Measurements from ENCODE around the gene CADM1. TPM values are rescaled to one million over a fixed set of nuclear protein-coding genes. Genes with fewer than 3 reads are reported as not detected.

CADM1 gene
- total and polyA plus RNA-seq, 10 of the 15 experiments (the other 5 are each of a cell fraction or from before 2014, with no cell fraction given), result 0.03 to 0.48 (median 0.15) TPM; not detected in 3

DNA sequence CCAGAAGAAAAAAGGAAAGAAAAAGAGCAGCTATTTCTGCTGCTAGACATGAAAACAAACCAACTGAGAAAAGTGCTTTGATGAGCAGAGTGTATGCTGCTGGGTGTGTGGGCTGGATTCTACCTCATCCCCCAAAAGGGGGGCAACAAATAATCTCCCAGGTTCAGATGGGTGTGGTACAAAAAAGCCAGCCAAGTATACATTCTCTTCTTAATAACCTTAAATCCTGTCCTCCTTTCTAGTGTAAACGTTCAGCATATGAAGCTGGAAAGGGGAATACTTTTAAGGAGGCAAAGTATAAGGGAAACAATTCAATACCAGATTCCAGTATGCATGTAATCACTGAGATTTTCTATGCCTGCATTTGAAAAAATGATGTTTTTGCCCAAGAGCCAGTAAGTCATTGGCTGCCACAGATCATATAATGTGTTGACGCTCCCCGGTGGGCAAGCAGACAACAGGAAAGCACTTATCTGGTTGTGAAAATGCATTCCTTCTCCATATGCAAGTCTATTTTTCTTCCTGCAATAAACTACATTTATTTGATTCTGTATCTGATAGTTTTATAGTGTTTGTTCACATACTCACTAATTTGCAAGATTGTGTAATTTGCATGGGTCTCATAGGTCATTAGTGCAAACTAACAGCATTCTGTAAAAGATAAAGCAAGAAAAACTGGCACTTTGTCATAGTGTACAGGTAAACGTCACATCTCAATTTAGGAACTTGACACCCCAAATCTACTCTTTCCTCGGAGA, 201.1 kb downstream of the CADM1 start:
- in situ Hi-C loops (cut with MboI), result no loop called here
- POLR2A ChIA-PET, result no interaction called here

More for the DNA sequence above, 201.1 kb downstream of the CADM1 start:
- H3K27ac ChIP-seq (ENCODE audit: control insufficient read depth, insufficient read depth), result no peak overlapping the region
- no peak overlapping the region for H3K4me3 ChIP-seq
- peaks cover 0 to 3% of the 10 kb centered on the region in 2 experiments; a peak in 2 of 4 replicates for H3K27me3 ChIP-seq (replicated peaks in 1 of 2; ENCODE audit: control insufficient read depth in 2 of 2, insufficient read depth in 2 of 2, low read length in 1 of 2)
- FAIRE-seq (no peak), DNase-seq (ENCODE audit: low read depth, low spot score) (no peak), ATAC-seq (no peak)
- RAD21 ChIA-PET (ENCODE audit: unreplicated experiment), result no interaction called here
- BruUV-seq (replicated peaks), result no TSS peak
- H3K4me2 ChIP-seq (ENCODE audit: control insufficient read depth, insufficient read depth), result no peak overlapping the region
- H3K9me3 ChIP-seq (replicated peaks; ENCODE audit: control insufficient read depth, insufficient read depth, low read length), result no peaks in the 10 kb centered on the region
- TF ChIP-seq SUZ12 (IDR thresholded peaks at IDR 0.05; ENCODE audit: unreplicated experiment), result no peak
- TF ChIP-seq JUNB (IDR thresholded peaks at IDR 0.05), result no peak
- TF ChIP-seq ZNF217 (IDR thresholded peaks at IDR 0.05), result no peak
- no peak for TF ChIP-seq POLR2AphosphoS5 (IDR thresholded peaks at IDR 0.05; ENCODE audit: low read length)
- no peak for TF ChIP-seq STAT3 (IDR thresholded peaks at IDR 0.05; ENCODE audit: low read depth, low read length)
- TF ChIP-seq BCL3 (IDR thresholded peaks at IDR 0.05; ENCODE audit: borderline replicate concordance, insufficient read depth, low read depth, low read length, poor library complexity, severe bottlenecking), result no peak
- no peak for TF ChIP-seq PBX3 (IDR thresholded peaks at IDR 0.05; ENCODE audit: insufficient replicate concordance, low read depth, low read length)
- TF ChIP-seq EZH2 (IDR thresholded peaks at IDR 0.05; ENCODE audit: borderline replicate concordance, control insufficient read depth, low read depth, low read length), result no peak
- no peak for TF ChIP-seq EED (IDR thresholded peaks at IDR 0.05; ENCODE audit: low read depth)
- CTCF ChIA-PET, result no interaction called here
- H2AFZ ChIP-seq (ENCODE audit: control insufficient read depth, low read depth, low read length), result no peak overlapping the region
- no peaks in the 10 kb centered on the region for H4K20me1 ChIP-seq (ENCODE audit: control insufficient read depth, insufficient read depth)
- no peaks in the 10 kb centered on the region for H3K36me3 ChIP-seq (ENCODE audit: control insufficient read depth in 2 of 2, insufficient read depth in 2 of 2, low read length in 1 of 2)
- H3K4me1 ChIP-seq (ENCODE audit: control insufficient read depth, insufficient read depth, low read length), result no peaks in the 10 kb centered on the region
- intact Hi-C loops (cut with micrococcal nuclease; ENCODE audit: unreplicated experiment), result no loop called here
- WGBS (ENCODE audit: insufficient coverage, insufficient replicate concordance, low lambda C conversion rate, missing lambda C conversion rate), result 38% methylated on average over 5 of the region's 5 CpGs
- no peaks in the 10 kb centered on the region for H3K79me2 ChIP-seq (ENCODE audit: control insufficient read depth, insufficient read depth, low read length)
- H3K9ac ChIP-seq (ENCODE audit: control insufficient read depth, insufficient read depth, low read length), result no peak overlapping the region
- SMC1A ChIA-PET (ENCODE audit: uncharacterized antibody, unreplicated experiment), result no interaction called here
